Nephron progenitor cell (in vitro differentiated cells): Measurements from ENCODE around the gene SPATA24.
A peak's percentile ranks its signal among the peaks of the same experiment; 100 is the strongest.

Source experiments
- DNase-seq: peaks from one replicate; pipeline ENCODE4 v3.0.0; 2021
- H3K27ac Mint-ChIP-seq: 2 replicates; pipeline ENCODE4 v1.8.0; 2021; ENCODE audit warnings: mild to moderate bottlenecking, moderate library complexity, mixed read lengths
- H3K27me3 Mint-ChIP-seq: 2 replicates; pipeline ENCODE4 v1.8.0; 2021; ENCODE audit warnings: mild to moderate bottlenecking, low read depth, mixed read lengths; ENCODE audit not compliant: poor library complexity
- H3K36me3 Mint-ChIP-seq: 2 replicates; pipeline ENCODE4 v1.8.0; 2021; ENCODE audit warnings: low read depth, mixed read lengths
- H3K4me1 Mint-ChIP-seq: 2 replicates; pipeline ENCODE4 v1.8.0; 2021; ENCODE audit warnings: mixed read lengths
- H3K4me3 Mint-ChIP-seq: 2 replicates; pipeline ENCODE4 v1.8.0; 2021; ENCODE audit warnings: mild to moderate bottlenecking, moderate library complexity, mixed read lengths
- H3K9me3 Mint-ChIP-seq: 2 replicates; pipeline ENCODE4 v1.8.0; 2021; ENCODE audit warnings: mild to moderate bottlenecking, moderate library complexity, mixed read lengths
- TF ChIP-seq, protein P1 (sequence below): fragments of 200-600 bp; sonication (generic); IDR thresholded peaks from 2 replicates; pipeline ENCODE4 v1.5.0; 2021; ENCODE audit warnings: antibody characterized with exemption

The SPATA24 gene

GRCh38 chr5:139407517-139407916 is 3.6 kb upstream of the SPATA24 start:
- no peak for DNase-seq
- TF ChIP-seq, protein P1, sequence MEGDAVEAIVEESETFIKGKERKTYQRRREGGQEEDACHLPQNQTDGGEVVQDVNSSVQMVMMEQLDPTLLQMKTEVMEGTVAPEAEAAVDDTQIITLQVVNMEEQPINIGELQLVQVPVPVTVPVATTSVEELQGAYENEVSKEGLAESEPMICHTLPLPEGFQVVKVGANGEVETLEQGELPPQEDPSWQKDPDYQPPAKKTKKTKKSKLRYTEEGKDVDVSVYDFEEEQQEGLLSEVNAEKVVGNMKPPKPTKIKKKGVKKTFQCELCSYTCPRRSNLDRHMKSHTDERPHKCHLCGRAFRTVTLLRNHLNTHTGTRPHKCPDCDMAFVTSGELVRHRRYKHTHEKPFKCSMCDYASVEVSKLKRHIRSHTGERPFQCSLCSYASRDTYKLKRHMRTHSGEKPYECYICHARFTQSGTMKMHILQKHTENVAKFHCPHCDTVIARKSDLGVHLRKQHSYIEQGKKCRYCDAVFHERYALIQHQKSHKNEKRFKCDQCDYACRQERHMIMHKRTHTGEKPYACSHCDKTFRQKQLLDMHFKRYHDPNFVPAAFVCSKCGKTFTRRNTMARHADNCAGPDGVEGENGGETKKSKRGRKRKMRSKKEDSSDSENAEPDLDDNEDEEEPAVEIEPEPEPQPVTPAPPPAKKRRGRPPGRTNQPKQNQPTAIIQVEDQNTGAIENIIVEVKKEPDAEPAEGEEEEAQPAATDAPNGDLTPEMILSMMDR: no peak
- no peak overlapping the region for H3K4me3 Mint-ChIP-seq
- peaks cover 23% of the 10 kb centered on the region for H3K4me1 Mint-ChIP-seq
- H3K36me3 Mint-ChIP-seq: peaks cover 1% of the 10 kb centered on the region
- peaks cover 9% of the 10 kb centered on the region for H3K27me3 Mint-ChIP-seq
- no peaks in the 10 kb centered on the region for H3K9me3 Mint-ChIP-seq
- H3K27ac Mint-ChIP-seq: no peak overlapping the region

GRCh38 chr5:139406963-139407362 is 3.1 kb upstream of the SPATA24 start:
- H3K4me3 Mint-ChIP-seq: no peak overlapping the region
- no peaks in the 10 kb centered on the region for H3K36me3 Mint-ChIP-seq
- TF ChIP-seq, protein P1: no peak
- H3K27ac Mint-ChIP-seq: peak overlapping the region; percentile 29
- no peaks in the 10 kb centered on the region for H3K9me3 Mint-ChIP-seq
- no peak for DNase-seq
- H3K4me1 Mint-ChIP-seq: peaks cover 25% of the 10 kb centered on the region
- peaks cover 9% of the 10 kb centered on the region for H3K27me3 Mint-ChIP-seq

DNA sequence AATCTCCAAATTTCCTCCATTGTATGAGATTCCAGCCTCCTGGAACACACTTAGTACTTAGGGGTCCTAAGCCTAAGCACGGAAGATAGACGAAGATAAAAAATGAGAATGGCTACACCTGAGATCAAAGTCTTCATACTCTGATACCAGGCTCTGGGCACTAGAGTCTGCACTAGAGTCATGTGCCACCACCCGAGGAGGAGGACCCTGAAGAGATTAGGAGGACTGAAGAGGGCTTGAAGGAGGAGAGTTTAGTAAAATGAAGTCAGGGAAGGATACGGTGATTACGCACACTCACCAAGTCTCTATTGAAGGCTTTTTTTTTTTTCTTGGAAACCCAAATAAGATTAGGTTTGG is 573 bp upstream of the SPATA24 start:
- no peak for DNase-seq
- H3K27ac Mint-ChIP-seq: peak overlapping the region; percentile 99
- H3K4me1 Mint-ChIP-seq: peaks cover 25% of the 10 kb centered on the region
- H3K4me3 Mint-ChIP-seq: peak overlapping the region; percentile 93
- H3K36me3 Mint-ChIP-seq: peaks cover 4% of the 10 kb centered on the region
- H3K9me3 Mint-ChIP-seq: no peaks in the 10 kb centered on the region
- peaks cover 6% of the 10 kb centered on the region for H3K27me3 Mint-ChIP-seq
- TF ChIP-seq, protein P1: no peak

DNA sequence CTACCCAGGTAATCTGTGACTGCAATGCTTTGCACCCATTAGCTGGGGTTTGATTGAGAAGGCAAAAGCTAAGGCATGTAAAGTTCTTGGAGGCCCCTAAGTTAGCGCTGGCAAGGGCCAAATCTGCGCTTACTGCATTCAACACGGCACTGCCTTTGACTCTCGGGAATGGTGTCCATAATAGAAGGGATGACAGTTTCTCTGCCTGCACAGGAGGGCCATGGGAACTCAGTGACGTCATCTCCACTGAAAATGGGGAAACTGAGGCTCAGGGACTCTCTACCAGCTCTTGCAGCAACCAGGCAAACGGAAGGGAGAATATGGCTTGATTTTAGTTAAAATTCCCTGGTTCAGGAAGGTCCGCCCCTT is 487 bp downstream of the SPATA24 start:
- Mint-ChIP-seq H3K4me1 (peaks cover 25% of the 10 kb centered on the region), H3K4me3 (peak overlapping the region; percentile 93), H3K27ac (peak overlapping the region; percentile 99), H3K9me3 (no peaks in the 10 kb centered on the region), H3K27me3 (peaks cover 6% of the 10 kb centered on the region), H3K36me3 (peaks cover 9% of the 10 kb centered on the region)
- no peak for DNase-seq
- TF ChIP-seq, protein P1: no peak

DNA sequence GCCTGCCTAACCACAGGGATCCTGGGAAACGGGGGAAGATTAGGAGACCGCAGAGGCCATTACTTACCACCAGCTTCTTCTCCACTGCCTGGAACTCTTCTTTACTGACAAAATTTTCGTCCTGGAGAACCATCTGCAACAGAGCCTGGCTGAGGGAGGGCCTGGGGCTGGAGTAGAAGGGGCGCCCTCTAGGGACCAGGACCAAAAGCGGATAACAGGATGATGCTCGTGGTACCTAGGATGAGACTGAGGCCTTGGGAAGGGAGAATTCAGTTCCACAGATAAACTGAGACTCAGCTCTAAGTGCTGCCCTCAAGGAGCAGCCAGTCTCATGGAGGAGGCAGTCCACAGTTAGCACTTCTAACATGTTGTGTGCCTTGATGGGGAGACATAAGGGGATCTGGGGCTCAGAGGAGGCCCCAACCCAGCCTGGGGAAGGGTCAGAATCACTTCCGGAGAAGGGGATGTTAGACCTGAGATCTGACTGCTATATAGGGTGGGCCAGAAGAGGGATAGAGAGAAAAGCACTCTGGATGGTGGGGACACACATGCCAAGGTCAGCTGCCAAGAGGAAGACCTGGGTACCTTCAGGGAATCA is 1.2 kb downstream of the SPATA24 start:
- no peaks in the 10 kb centered on the region for H3K9me3 Mint-ChIP-seq
- TF ChIP-seq, protein P1: no peak
- peak overlapping the region; percentile 93 for H3K4me3 Mint-ChIP-seq
- peaks cover 25% of the 10 kb centered on the region for H3K4me1 Mint-ChIP-seq
- peaks cover 10% of the 10 kb centered on the region for H3K27me3 Mint-ChIP-seq
- peak overlapping the region; percentile 99 for H3K27ac Mint-ChIP-seq
- no peak for DNase-seq
- H3K36me3 Mint-ChIP-seq: peaks cover 13% of the 10 kb centered on the region

DNA sequence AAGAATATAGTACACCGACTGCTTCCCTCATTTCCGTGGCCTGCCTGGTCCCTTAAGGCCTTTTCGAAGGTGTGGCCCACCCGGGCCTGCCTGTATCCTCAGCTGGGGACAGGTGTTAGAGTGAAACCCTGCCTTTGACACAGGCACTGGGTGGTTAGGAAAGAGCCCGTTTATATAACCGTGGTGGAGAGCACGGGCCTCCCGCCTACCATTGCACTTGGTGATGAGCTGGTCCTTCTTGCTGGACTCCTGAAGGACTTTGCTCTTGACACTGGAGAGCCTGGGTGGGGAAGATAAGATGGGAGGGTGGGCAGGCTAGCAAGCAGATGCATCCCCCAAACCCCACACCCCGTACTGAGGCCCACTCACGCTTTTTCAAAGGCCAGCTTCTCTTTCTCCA is 2.3 kb downstream of the SPATA24 start:
- Mint-ChIP-seq H3K27me3 (peaks cover 19% of the 10 kb centered on the region), H3K36me3 (peaks cover 23% of the 10 kb centered on the region), H3K27ac (no peak overlapping the region), H3K9me3 (no peaks in the 10 kb centered on the region), H3K4me3 (no peak overlapping the region), H3K4me1 (peaks cover 25% of the 10 kb centered on the region)
- no peak for DNase-seq
- TF ChIP-seq, protein P1: no peak
